SK-N-SH (cell line): Measurements from ENCODE around the gene GPR3.

Source experiments
- CTCF ChIP-seq: fragments of 200-600 bp; sonication (generic); IDR thresholded peaks from 2 replicates; pipeline ENCODE4 v1.6.1; 2017; ENCODE audit warnings: antibody characterized with exemption, mild to moderate bottlenecking, moderate library complexity
- EZH2phosphoT487 ChIP-seq: fragments of 200-600 bp; sonication (generic); IDR thresholded peaks from 2 replicates; pipeline ENCODE4 v1.6.1; 2017; ENCODE audit warnings: low read depth, mixed run types, mild to moderate bottlenecking, antibody characterized with exemption, moderate library complexity, borderline replicate concordance
- GATA2 ChIP-seq: sonication (generic); formaldehyde crosslinking; IDR thresholded peaks from 2 replicates; pipeline ENCODE4 v1.5.0; 2020; ENCODE audit warnings: mild to moderate bottlenecking, missing genetic modification reagents
- JUND ChIP-seq: IDR thresholded peaks from 2 replicates; pipeline ENCODE4 v1.4.0; 2012
- MAX ChIP-seq: IDR thresholded peaks from 2 replicates; pipeline ENCODE4 v1.4.0; 2012; ENCODE audit warnings: low read depth
- NRF1 ChIP-seq: IDR thresholded peaks from 2 replicates; pipeline ENCODE4 v1.6.1; 2012; ENCODE audit warnings: low read depth, mild to moderate bottlenecking, low read length
- POLR2AphosphoS5 ChIP-seq: IDR thresholded peaks from 2 replicates; pipeline ENCODE4 v1.6.1; 2012; ENCODE audit warnings: low read depth, low read length
- RAD21 ChIP-seq: IDR thresholded peaks from 2 replicates; pipeline ENCODE4 v1.6.1; 2012; ENCODE audit warnings: mild to moderate bottlenecking, low read length
- RCOR1 ChIP-seq: fragments of 150-350 bp; IDR thresholded peaks from 2 replicates; pipeline ENCODE4 v1.6.1; 2017; ENCODE audit warnings: antibody characterized with exemption, low read length
- REST ChIP-seq: IDR thresholded peaks from 2 replicates; pipeline ENCODE4 v1.6.1; 2012; ENCODE audit warnings: mild to moderate bottlenecking, low read depth, low read length, moderate library complexity
- TAF1 ChIP-seq: IDR thresholded peaks from 2 replicates; pipeline ENCODE4 v1.6.1; 2012; ENCODE audit warnings: low read depth, mild to moderate bottlenecking, low read length, moderate library complexity, borderline replicate concordance
- YY1 ChIP-seq: IDR thresholded peaks from 2 replicates; pipeline ENCODE4 v1.4.0; 2012; ENCODE audit warnings: low read depth, mild to moderate bottlenecking

GRCh38 chr1:27412502-27412901, 20.1 kb downstream of the GPR3 start:
- TF ChIP-seq CTCF (no peak), POLR2AphosphoS5 (no peak), REST (no peak), EZH2phosphoT487 (no peak), MAX (no peak), YY1 (no peak), GATA2 (no peak), JUND (no peak), RCOR1 (no peak), NRF1 (no peak), RAD21 (no peak), TAF1 (no peak)
